Measurements from ENCODE around the gene RABGAP1L.

GRCh38 chr1:174583316-174583715 is 424.0 kb downstream of the RABGAP1L start:
- TF ChIP-seq, protein P1, sequence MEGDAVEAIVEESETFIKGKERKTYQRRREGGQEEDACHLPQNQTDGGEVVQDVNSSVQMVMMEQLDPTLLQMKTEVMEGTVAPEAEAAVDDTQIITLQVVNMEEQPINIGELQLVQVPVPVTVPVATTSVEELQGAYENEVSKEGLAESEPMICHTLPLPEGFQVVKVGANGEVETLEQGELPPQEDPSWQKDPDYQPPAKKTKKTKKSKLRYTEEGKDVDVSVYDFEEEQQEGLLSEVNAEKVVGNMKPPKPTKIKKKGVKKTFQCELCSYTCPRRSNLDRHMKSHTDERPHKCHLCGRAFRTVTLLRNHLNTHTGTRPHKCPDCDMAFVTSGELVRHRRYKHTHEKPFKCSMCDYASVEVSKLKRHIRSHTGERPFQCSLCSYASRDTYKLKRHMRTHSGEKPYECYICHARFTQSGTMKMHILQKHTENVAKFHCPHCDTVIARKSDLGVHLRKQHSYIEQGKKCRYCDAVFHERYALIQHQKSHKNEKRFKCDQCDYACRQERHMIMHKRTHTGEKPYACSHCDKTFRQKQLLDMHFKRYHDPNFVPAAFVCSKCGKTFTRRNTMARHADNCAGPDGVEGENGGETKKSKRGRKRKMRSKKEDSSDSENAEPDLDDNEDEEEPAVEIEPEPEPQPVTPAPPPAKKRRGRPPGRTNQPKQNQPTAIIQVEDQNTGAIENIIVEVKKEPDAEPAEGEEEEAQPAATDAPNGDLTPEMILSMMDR (IDR thresholded peaks at IDR 0.05): no peak
- TF ChIP-seq POLR2A (IDR thresholded peaks at IDR 0.05): no peak

Data from Peyer's patch (tissue), 4 donors.